ENCODE data around the gene SEMA5A.

The SEMA5A gene

GRCh38 chr5:9533096-9533495, 12.8 kb downstream of the SEMA5A start:
- Histone ChIP-seq H3K36me3 (ENCODE audit: control insufficient read depth in 1 of 2, insufficient read depth in 2 of 2, low read length in 2 of 2) (no peaks in the 10 kb centered on the region), H3K4me1 (ENCODE audit: control insufficient read depth in 1 of 2, insufficient read depth in 2 of 2, low read length in 2 of 2) (peaks cover 0 to 5% of the 10 kb centered on the region in 2 donors), H3K4me3 (ENCODE audit: low read depth in 1 of 2, low read length in 2 of 2) (no peak overlapping the region), H3K27me3 (ENCODE audit: low read depth, low read length) (no peaks in the 10 kb centered on the region), H3K27ac (ENCODE audit: low read length) (no peak overlapping the region), H3K9me3 (ENCODE audit: control insufficient read depth in 1 of 2, low read length in 2 of 2) (no peaks in the 10 kb centered on the region)

- no peaks in the 10 kb centered on the region for H3K4me1 ChIP-seq (ENCODE audit: control insufficient read depth in 1 of 2, insufficient read depth in 2 of 2, low read length in 2 of 2)
- H3K4me3 ChIP-seq (ENCODE audit: low read depth in 1 of 2, low read length in 2 of 2), result no peak overlapping the region
- no peak overlapping the region for H3K27ac ChIP-seq (ENCODE audit: low read length)
- no peaks in the 10 kb centered on the region for H3K9me3 ChIP-seq (ENCODE audit: control insufficient read depth in 1 of 2, low read length in 2 of 2)
- H3K27me3 ChIP-seq (ENCODE audit: low read depth, low read length), result no peaks in the 10 kb centered on the region
- H3K36me3 ChIP-seq (ENCODE audit: control insufficient read depth in 1 of 2, insufficient read depth in 2 of 2, low read length in 2 of 2), result no peaks in the 10 kb centered on the region
These were observed 16.4 kb downstream of the SEMA5A start for GRCh38 chr5:9529513-9529912.

DNA sequence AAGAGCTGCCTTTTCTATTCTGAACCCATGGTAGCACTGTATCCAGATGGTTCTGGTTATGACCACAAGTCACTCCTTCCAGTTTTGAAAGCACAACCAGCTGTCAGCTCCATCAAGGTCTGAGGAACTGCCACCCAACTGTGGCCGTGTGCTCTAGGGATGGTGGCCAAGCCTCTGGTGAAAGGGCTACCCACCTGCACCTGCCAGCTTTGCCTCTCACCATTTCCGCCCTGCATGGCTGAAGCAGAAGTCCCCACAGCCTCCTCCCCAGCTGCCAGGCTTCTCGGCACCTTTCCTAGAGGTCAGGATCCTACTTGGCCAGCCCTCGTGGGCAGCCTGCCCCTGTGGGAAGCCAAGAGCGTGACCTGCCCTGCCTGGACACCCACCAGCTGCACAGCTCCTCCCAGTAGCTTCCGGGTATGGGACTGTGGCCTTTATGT, 16.8 kb downstream of the SEMA5A start:
- Histone ChIP-seq H3K4me3 (ENCODE audit: low read depth in 1 of 2, low read length in 2 of 2) (no peak overlapping the region), H3K27ac (ENCODE audit: low read length) (no peak overlapping the region), H3K27me3 (ENCODE audit: low read depth, low read length) (no peaks in the 10 kb centered on the region), H3K4me1 (ENCODE audit: control insufficient read depth in 1 of 2, insufficient read depth in 2 of 2, low read length in 2 of 2) (no peaks in the 10 kb centered on the region), H3K36me3 (ENCODE audit: control insufficient read depth in 1 of 2, insufficient read depth in 2 of 2, low read length in 2 of 2) (no peaks in the 10 kb centered on the region), H3K9me3 (ENCODE audit: control insufficient read depth in 1 of 2, low read length in 2 of 2) (no peaks in the 10 kb centered on the region)

- H3K36me3 ChIP-seq (ENCODE audit: control insufficient read depth in 1 of 2, insufficient read depth in 2 of 2, low read length in 2 of 2), result no peaks in the 10 kb centered on the region
- H3K27me3 ChIP-seq (ENCODE audit: low read depth, low read length), result no peaks in the 10 kb centered on the region
- H3K27ac ChIP-seq (ENCODE audit: low read length), result no peak overlapping the region
- no peaks in the 10 kb centered on the region for H3K4me1 ChIP-seq (ENCODE audit: control insufficient read depth in 1 of 2, insufficient read depth in 2 of 2, low read length in 2 of 2)
- H3K9me3 ChIP-seq (ENCODE audit: control insufficient read depth in 1 of 2, low read length in 2 of 2), result no peaks in the 10 kb centered on the region
- H3K4me3 ChIP-seq (ENCODE audit: low read depth in 1 of 2, low read length in 2 of 2), result no peak overlapping the region
These were observed 20.9 kb downstream of the SEMA5A start for GRCh38 chr5:9524941-9525340.

DNA sequence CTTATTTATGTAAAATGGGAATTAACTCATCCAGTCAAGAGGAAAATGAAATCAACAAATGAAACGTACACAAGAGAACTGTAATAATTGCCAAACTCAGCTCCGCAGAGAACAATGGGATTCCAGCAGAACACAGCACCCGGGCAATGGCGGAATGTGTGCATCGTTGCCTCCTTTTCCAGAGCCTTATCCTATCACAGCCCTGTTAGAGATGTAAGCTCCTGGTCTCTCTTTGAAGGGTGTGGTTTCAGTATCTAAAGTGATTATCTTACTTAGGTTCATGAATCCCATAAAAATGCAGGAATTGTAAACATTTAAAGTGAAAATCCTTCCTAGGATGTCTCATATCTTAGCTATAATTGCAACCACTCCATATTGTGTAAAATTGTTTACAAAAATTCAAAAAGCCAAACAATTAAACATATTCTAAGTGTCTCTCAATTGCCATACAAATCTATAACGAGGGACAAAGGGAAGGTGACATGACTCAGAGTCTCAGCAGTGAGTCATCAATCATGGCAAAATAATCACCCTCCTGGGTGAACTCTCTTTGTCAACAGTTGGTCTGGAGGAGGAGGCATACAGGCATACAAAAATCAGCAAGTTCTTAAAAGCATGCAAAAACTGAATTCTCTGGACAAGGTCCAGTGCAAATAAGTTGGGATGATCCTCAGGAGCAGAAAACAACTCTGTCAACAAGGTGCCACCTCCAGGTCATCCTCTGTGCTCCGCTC, 22.6 kb downstream of the SEMA5A start:
- H3K27me3 ChIP-seq (ENCODE audit: low read depth, low read length), result no peaks in the 10 kb centered on the region
- no peak overlapping the region for H3K4me3 ChIP-seq (ENCODE audit: low read depth in 1 of 2, low read length in 2 of 2)
- H3K36me3 ChIP-seq (ENCODE audit: control insufficient read depth in 1 of 2, insufficient read depth in 2 of 2, low read length in 2 of 2), result no peaks in the 10 kb centered on the region
- H3K9me3 ChIP-seq (ENCODE audit: control insufficient read depth in 1 of 2, low read length in 2 of 2), result no peaks in the 10 kb centered on the region
- no peaks in the 10 kb centered on the region for H3K4me1 ChIP-seq (ENCODE audit: control insufficient read depth in 1 of 2, insufficient read depth in 2 of 2, low read length in 2 of 2)
- no peak overlapping the region for H3K27ac ChIP-seq (ENCODE audit: low read length)

DNA sequence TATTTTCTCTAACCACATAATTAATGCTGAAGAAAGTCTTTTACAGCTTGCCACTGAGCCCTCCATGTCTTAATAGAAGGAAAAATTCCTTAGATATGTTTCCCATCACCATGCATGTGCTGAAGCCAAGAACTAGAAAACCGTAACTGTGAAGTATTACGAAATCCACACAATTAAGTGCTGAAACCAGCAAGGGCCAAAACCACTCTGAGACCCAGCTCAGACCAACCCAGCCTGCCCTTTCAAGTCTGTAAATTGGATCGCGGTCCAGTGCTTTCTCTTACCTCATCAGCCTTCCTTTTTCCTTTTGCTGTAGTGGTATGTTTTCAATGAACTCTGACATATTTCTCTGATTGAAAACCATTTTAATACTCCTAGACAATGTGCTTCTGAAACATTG, 26.3 kb downstream of the SEMA5A start:
- Histone ChIP-seq H3K27ac (ENCODE audit: low read length) (no peak overlapping the region), H3K9me3 (ENCODE audit: control insufficient read depth in 1 of 2, low read length in 2 of 2) (no peaks in the 10 kb centered on the region), H3K36me3 (ENCODE audit: control insufficient read depth in 1 of 2, insufficient read depth in 2 of 2, low read length in 2 of 2) (no peaks in the 10 kb centered on the region), H3K4me1 (ENCODE audit: control insufficient read depth in 1 of 2, insufficient read depth in 2 of 2, low read length in 2 of 2) (no peaks in the 10 kb centered on the region), H3K4me3 (ENCODE audit: low read depth in 1 of 2, low read length in 2 of 2) (no peak overlapping the region), H3K27me3 (ENCODE audit: low read depth, low read length) (no peaks in the 10 kb centered on the region)

DNA sequence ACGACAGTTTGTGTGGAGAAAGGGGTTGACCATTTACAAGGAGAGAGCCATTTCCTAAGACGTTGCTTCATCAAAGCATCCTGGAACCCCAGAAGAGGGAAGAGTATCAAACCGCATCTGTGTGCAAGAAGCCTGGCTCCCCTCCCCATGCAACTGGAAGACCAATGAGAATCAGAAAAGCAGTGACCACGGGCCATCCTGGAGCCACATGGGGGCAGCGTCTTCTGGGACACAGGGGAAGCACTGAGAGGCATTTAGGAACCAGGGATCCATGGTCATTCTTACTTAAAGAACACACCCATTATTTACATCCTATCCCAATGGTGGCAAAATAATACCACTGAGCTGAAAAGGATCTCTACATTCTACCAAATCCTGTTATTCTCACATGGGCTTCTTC, 29.3 kb downstream of the SEMA5A start:
- H3K27me3 ChIP-seq (ENCODE audit: low read depth, low read length), result no peaks in the 10 kb centered on the region
- H3K4me3 ChIP-seq (ENCODE audit: low read depth in 1 of 2, low read length in 2 of 2), result no peak overlapping the region
- H3K9me3 ChIP-seq (ENCODE audit: control insufficient read depth in 1 of 2, low read length in 2 of 2), result no peaks in the 10 kb centered on the region
- no peaks in the 10 kb centered on the region for H3K4me1 ChIP-seq (ENCODE audit: control insufficient read depth in 1 of 2, insufficient read depth in 2 of 2, low read length in 2 of 2)
- no peak overlapping the region for H3K27ac ChIP-seq (ENCODE audit: low read length)
- no peaks in the 10 kb centered on the region for H3K36me3 ChIP-seq (ENCODE audit: control insufficient read depth in 1 of 2, insufficient read depth in 2 of 2, low read length in 2 of 2)

DNA sequence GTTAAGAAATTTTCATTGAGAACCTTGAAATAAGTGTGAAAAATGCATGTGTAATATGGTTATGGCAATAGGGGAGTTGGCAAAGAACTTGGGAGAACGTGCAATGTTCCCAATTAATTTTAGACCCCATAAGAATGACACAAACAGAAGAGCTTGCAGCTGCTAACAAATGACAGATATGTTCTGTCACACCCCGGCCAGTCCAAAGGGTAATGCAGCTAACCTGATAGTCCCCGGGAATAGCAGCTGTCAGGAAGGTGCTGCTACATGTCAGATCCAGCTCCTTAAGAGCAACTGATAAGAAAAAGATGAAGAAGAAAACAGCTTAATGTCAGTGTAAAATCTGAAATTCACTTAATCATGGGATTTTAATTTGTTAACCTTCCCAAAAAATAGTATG, 30.4 kb downstream of the SEMA5A start:
- H3K27ac ChIP-seq (ENCODE audit: low read length), result no peak overlapping the region
- H3K4me1 ChIP-seq (ENCODE audit: control insufficient read depth in 1 of 2, insufficient read depth in 2 of 2, low read length in 2 of 2), result no peaks in the 10 kb centered on the region
- H3K27me3 ChIP-seq (ENCODE audit: low read depth, low read length), result no peaks in the 10 kb centered on the region
- no peaks in the 10 kb centered on the region for H3K9me3 ChIP-seq (ENCODE audit: control insufficient read depth in 1 of 2, low read length in 2 of 2)
- no peak overlapping the region for H3K4me3 ChIP-seq (ENCODE audit: low read depth in 1 of 2, low read length in 2 of 2)
- no peaks in the 10 kb centered on the region for H3K36me3 ChIP-seq (ENCODE audit: control insufficient read depth in 1 of 2, insufficient read depth in 2 of 2, low read length in 2 of 2)

GRCh38 chr5:9514968-9515367, 30.9 kb downstream of the SEMA5A start:
- H3K27ac ChIP-seq (ENCODE audit: low read length), result no peak overlapping the region
- no peak overlapping the region for H3K4me3 ChIP-seq (ENCODE audit: low read depth in 1 of 2, low read length in 2 of 2)
- no peaks in the 10 kb centered on the region for H3K4me1 ChIP-seq (ENCODE audit: control insufficient read depth in 1 of 2, insufficient read depth in 2 of 2, low read length in 2 of 2)

DNA sequence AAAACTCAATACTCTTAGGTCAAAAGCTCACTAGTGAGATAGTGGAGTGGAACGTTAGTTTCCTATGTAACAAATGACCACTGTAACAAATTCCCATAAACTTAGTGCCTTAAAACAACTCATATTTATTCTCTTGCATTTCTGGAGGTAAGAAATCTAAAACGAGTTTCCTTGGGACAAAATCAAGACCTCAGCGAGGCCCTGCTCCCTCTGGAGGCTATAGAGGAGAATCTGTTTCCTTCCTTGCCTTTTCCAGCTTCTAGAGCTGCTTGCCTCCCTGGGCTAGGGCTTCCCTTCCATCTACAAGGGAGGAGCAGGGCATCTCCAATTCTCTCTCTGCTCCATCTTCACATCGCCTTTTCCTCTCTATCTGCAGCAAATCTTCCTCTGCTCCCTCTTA, 32.0 kb downstream of the SEMA5A start:
- no peaks in the 10 kb centered on the region for H3K9me3 ChIP-seq (ENCODE audit: control insufficient read depth in 1 of 2, low read length in 2 of 2)
- H3K4me3 ChIP-seq (ENCODE audit: low read depth in 1 of 2, low read length in 2 of 2), result no peak overlapping the region
- H3K27me3 ChIP-seq (ENCODE audit: low read depth, low read length), result no peaks in the 10 kb centered on the region
- no peaks in the 10 kb centered on the region for H3K36me3 ChIP-seq (ENCODE audit: control insufficient read depth in 1 of 2, insufficient read depth in 2 of 2, low read length in 2 of 2)
- no peaks in the 10 kb centered on the region for H3K4me1 ChIP-seq (ENCODE audit: control insufficient read depth in 1 of 2, insufficient read depth in 2 of 2, low read length in 2 of 2)
- no peak overlapping the region for H3K27ac ChIP-seq (ENCODE audit: low read length)

More at GRCh38 chr5:9514968-9515367, 30.9 kb downstream of the SEMA5A start:
- Histone ChIP-seq H3K27me3 (ENCODE audit: low read depth, low read length) (no peaks in the 10 kb centered on the region), H3K9me3 (ENCODE audit: control insufficient read depth in 1 of 2, low read length in 2 of 2) (no peaks in the 10 kb centered on the region), H3K36me3 (ENCODE audit: control insufficient read depth in 1 of 2, insufficient read depth in 2 of 2, low read length in 2 of 2) (no peaks in the 10 kb centered on the region)

- H3K27me3 ChIP-seq (ENCODE audit: low read depth, low read length), result no peaks in the 10 kb centered on the region
- no peaks in the 10 kb centered on the region for H3K9me3 ChIP-seq (ENCODE audit: control insufficient read depth in 1 of 2, low read length in 2 of 2)
- no peaks in the 10 kb centered on the region for H3K4me1 ChIP-seq (ENCODE audit: control insufficient read depth in 1 of 2, insufficient read depth in 2 of 2, low read length in 2 of 2)
- H3K27ac ChIP-seq (ENCODE audit: low read length), result no peak overlapping the region
- H3K36me3 ChIP-seq (ENCODE audit: control insufficient read depth in 1 of 2, insufficient read depth in 2 of 2, low read length in 2 of 2), result no peaks in the 10 kb centered on the region
- H3K4me3 ChIP-seq (ENCODE audit: low read depth in 1 of 2, low read length in 2 of 2), result no peak overlapping the region
These were observed 33.4 kb downstream of the SEMA5A start for GRCh38 chr5:9512457-9512856.

GRCh38 chr5:9507974-9508373, 37.9 kb downstream of the SEMA5A start:
- Histone ChIP-seq H3K27me3 (ENCODE audit: low read depth, low read length) (no peaks in the 10 kb centered on the region), H3K36me3 (ENCODE audit: control insufficient read depth in 1 of 2, insufficient read depth in 2 of 2, low read length in 2 of 2) (no peaks in the 10 kb centered on the region), H3K4me3 (ENCODE audit: low read depth in 1 of 2, low read length in 2 of 2) (no peak overlapping the region), H3K9me3 (ENCODE audit: control insufficient read depth in 1 of 2, low read length in 2 of 2) (no peaks in the 10 kb centered on the region), H3K4me1 (ENCODE audit: control insufficient read depth in 1 of 2, insufficient read depth in 2 of 2, low read length in 2 of 2) (no peaks in the 10 kb centered on the region), H3K27ac (ENCODE audit: low read length) (no peak overlapping the region)
